ENCODE results near the gene HAPLN1.

Gene HAPLN1

GRCh38 chr5:83703059-83703458, 17.6 kb downstream of the HAPLN1 start:
- no peak for TF ChIP-seq YY1 (IDR thresholded peaks at IDR 0.05; ENCODE audit: low read depth)
- no peak for TF ChIP-seq NFIC (IDR thresholded peaks at IDR 0.05)
- TF ChIP-seq EGR1 (IDR thresholded peaks at IDR 0.05): no peak
- no peak for TF ChIP-seq TEAD4 (IDR thresholded peaks at IDR 0.05)
- no peak for TF ChIP-seq RAD21 (IDR thresholded peaks at IDR 0.05; ENCODE audit: low read depth)
- no peak for TF ChIP-seq MAX (IDR thresholded peaks at IDR 0.05)
- TF ChIP-seq EP300 (IDR thresholded peaks at IDR 0.05; ENCODE audit: borderline replicate concordance): no peak
- TF ChIP-seq TAF1 (IDR thresholded peaks at IDR 0.05; ENCODE audit: low read depth): no peak
- TF ChIP-seq TCF12 (IDR thresholded peaks at IDR 0.05; ENCODE audit: low read depth): no peak
- TF ChIP-seq, protein P1, sequence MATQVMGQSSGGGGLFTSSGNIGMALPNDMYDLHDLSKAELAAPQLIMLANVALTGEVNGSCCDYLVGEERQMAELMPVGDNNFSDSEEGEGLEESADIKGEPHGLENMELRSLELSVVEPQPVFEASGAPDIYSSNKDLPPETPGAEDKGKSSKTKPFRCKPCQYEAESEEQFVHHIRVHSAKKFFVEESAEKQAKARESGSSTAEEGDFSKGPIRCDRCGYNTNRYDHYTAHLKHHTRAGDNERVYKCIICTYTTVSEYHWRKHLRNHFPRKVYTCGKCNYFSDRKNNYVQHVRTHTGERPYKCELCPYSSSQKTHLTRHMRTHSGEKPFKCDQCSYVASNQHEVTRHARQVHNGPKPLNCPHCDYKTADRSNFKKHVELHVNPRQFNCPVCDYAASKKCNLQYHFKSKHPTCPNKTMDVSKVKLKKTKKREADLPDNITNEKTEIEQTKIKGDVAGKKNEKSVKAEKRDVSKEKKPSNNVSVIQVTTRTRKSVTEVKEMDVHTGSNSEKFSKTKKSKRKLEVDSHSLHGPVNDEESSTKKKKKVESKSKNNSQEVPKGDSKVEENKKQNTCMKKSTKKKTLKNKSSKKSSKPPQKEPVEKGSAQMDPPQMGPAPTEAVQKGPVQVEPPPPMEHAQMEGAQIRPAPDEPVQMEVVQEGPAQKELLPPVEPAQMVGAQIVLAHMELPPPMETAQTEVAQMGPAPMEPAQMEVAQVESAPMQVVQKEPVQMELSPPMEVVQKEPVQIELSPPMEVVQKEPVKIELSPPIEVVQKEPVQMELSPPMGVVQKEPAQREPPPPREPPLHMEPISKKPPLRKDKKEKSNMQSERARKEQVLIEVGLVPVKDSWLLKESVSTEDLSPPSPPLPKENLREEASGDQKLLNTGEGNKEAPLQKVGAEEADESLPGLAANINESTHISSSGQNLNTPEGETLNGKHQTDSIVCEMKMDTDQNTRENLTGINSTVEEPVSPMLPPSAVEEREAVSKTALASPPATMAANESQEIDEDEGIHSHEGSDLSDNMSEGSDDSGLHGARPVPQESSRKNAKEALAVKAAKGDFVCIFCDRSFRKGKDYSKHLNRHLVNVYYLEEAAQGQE (IDR thresholded peaks at IDR 0.05; ENCODE audit: low read depth): no peak
- TF ChIP-seq ZBTB7A (IDR thresholded peaks at IDR 0.05; ENCODE audit: low read depth): no peak
- TF ChIP-seq, protein P2, sequence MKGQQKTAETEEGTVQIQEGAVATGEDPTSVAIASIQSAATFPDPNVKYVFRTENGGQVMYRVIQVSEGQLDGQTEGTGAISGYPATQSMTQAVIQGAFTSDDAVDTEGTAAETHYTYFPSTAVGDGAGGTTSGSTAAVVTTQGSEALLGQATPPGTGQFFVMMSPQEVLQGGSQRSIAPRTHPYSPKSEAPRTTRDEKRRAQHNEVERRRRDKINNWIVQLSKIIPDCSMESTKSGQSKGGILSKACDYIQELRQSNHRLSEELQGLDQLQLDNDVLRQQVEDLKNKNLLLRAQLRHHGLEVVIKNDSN (IDR thresholded peaks at IDR 0.05): no peak
- no peak for TF ChIP-seq FOXM1 (IDR thresholded peaks at IDR 0.05; ENCODE audit: borderline replicate concordance, low read depth)
- TF ChIP-seq CEBPB (IDR thresholded peaks at IDR 0.05): no peak

DNA sequence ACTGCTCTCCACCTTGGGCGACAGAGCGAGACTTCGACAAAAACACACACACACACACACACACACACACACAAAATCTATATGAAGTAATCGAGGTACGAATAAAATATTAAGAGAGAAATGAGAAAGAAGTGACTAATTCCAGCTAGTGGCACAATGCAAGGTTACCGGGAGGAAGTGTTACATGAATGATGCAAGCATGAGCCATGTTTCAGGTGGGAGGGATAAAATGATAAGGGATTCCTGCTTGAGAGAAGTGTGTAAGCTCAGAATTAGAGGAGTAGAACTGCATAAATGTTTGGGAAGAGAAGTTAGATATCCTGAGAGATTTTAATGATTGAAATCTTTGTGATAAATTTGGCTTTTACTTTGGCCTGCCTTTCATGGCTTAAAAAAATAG, 18.8 kb downstream of the HAPLN1 start:
- TF ChIP-seq MAX (IDR thresholded peaks at IDR 0.05) (no peak), RAD21 (IDR thresholded peaks at IDR 0.05; ENCODE audit: low read depth) (no peak), ZBTB7A (IDR thresholded peaks at IDR 0.05; ENCODE audit: low read depth) (no peak), NFIC (IDR thresholded peaks at IDR 0.05) (no peak), EP300 (IDR thresholded peaks at IDR 0.05; ENCODE audit: borderline replicate concordance) (no peak), EGR1 (IDR thresholded peaks at IDR 0.05) (no peak), TAF1 (IDR thresholded peaks at IDR 0.05; ENCODE audit: low read depth) (no peak), CREB1 (IDR thresholded peaks at IDR 0.05; ENCODE audit: low read depth) (no peak), FOXM1 (IDR thresholded peaks at IDR 0.05; ENCODE audit: borderline replicate concordance, low read depth) (no peak)

- TF ChIP-seq ZBTB7A (IDR thresholded peaks at IDR 0.05; ENCODE audit: low read depth): no peak
- no peak for TF ChIP-seq CEBPB (IDR thresholded peaks at IDR 0.05)
- no peak for TF ChIP-seq NFIC (IDR thresholded peaks at IDR 0.05)
- TF ChIP-seq RAD21 (IDR thresholded peaks at IDR 0.05; ENCODE audit: low read depth): no peak
- no peak for TF ChIP-seq TAF1 (IDR thresholded peaks at IDR 0.05; ENCODE audit: low read depth)
- TF ChIP-seq, protein P1 (IDR thresholded peaks at IDR 0.05; ENCODE audit: low read depth): no peak
- TF ChIP-seq TCF12 (IDR thresholded peaks at IDR 0.05; ENCODE audit: low read depth): no peak
- no peak for TF ChIP-seq FOXM1 (IDR thresholded peaks at IDR 0.05; ENCODE audit: borderline replicate concordance, low read depth)
- no peak for TF ChIP-seq EGR1 (IDR thresholded peaks at IDR 0.05)
- no peak for TF ChIP-seq YY1 (IDR thresholded peaks at IDR 0.05; ENCODE audit: low read depth)
- TF ChIP-seq, protein P2 (IDR thresholded peaks at IDR 0.05): no peak
- TF ChIP-seq TEAD4 (IDR thresholded peaks at IDR 0.05): no peak
- no peak for TF ChIP-seq CREB1 (IDR thresholded peaks at IDR 0.05; ENCODE audit: low read depth)
- no peak for TF ChIP-seq MAX (IDR thresholded peaks at IDR 0.05)
These were observed 30.8 kb downstream of the HAPLN1 start for GRCh38 chr5:83689881-83690280.

DNA sequence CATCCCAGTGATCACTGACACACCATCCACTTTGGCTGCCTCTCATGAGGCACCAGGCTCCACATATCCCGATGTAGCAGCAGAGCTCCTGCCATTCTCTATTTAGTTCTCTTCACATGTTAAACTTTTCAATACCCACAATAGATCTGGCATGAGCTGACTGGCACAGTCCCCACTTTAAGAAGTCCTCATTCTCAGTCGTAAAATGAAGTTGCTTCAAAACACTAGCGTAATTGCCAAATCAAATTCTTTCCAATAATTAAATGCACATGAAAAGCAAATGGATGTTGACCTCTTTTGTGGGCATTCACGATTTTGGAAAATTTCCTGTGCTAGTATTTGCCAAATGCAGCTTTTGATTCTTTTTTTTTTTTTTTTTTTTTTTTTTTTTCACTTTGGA, 32.4 kb downstream of the HAPLN1 start:
- TF ChIP-seq TAF1 (IDR thresholded peaks at IDR 0.05; ENCODE audit: low read depth) (no peak), ZBTB7A (IDR thresholded peaks at IDR 0.05; ENCODE audit: low read depth) (no peak), NFIC (IDR thresholded peaks at IDR 0.05) (no peak), CREB1 (IDR thresholded peaks at IDR 0.05; ENCODE audit: low read depth) (no peak), RAD21 (IDR thresholded peaks at IDR 0.05; ENCODE audit: low read depth) (no peak), EP300 (IDR thresholded peaks at IDR 0.05; ENCODE audit: borderline replicate concordance) (no peak), TEAD4 (IDR thresholded peaks at IDR 0.05) (no peak), EGR1 (IDR thresholded peaks at IDR 0.05) (no peak), YY1 (IDR thresholded peaks at IDR 0.05; ENCODE audit: low read depth) (no peak), TCF12 (IDR thresholded peaks at IDR 0.05; ENCODE audit: low read depth) (no peak), MAX (IDR thresholded peaks at IDR 0.05) (no peak)
- TF ChIP-seq, protein P1 (IDR thresholded peaks at IDR 0.05; ENCODE audit: low read depth): no peak

Measured in Ishikawa (cell line).